Activated CD8-positive, alpha-beta memory T cell treated with anti-CD3 and anti-CD28 coated beads, Interleukin-2, amount 10 ng/mL, durations not matched to agents 7 days and 5 days (primary cell): ENCODE results near the gene BANP. TPM values are rescaled to one million over a fixed set of nuclear protein-coding genes. Genes with fewer than 3 reads are reported as not detected.

Source experiments
- ATAC-seq: fragments of 150-1000 bp; cut with Tn5 transposase; one replicate; pipeline ENCODE4 v1.10.0; 2021; ENCODE audit warnings: moderate library complexity
- CTCF ChIA-PET: fragments of 350-600 bp; sonication (Branson Sonifier 250); formaldehyde crosslinking; loops from one replicate; lab custom pipeline; 2021; ENCODE audit warnings: antibody characterized with exemption; lab: Charles Lee
- DNase-seq: peaks from one replicate; pipeline ENCODE4 v3.0.0-alpha.2; 2020
- H3K27ac Mint-ChIP-seq: one replicate; pipeline ENCODE4 v1.8.0; 2021; ENCODE audit warnings: mild to moderate bottlenecking, mixed read lengths
- H3K27me3 Mint-ChIP-seq: one replicate; pipeline ENCODE4 v1.8.0; 2021; ENCODE audit warnings: mixed read lengths
- H3K36me3 Mint-ChIP-seq: one replicate; pipeline ENCODE4 v1.8.0; 2021; ENCODE audit warnings: mild to moderate bottlenecking, mixed read lengths
- H3K4me1 Mint-ChIP-seq: one replicate; pipeline ENCODE4 v1.8.0; 2021; ENCODE audit warnings: mixed read lengths
- H3K4me3 Mint-ChIP-seq: one replicate; pipeline ENCODE4 v1.8.0; 2021; ENCODE audit warnings: mild to moderate bottlenecking, moderate library complexity, mixed read lengths
- H3K9me3 Mint-ChIP-seq: one replicate; pipeline ENCODE4 v1.8.0; 2022; ENCODE audit warnings: low read depth, mixed read lengths
- total RNA-seq, 2 experiments: library from RNA; stranded (reverse); gene quantifications; one replicate each; pipeline ENCODE4 v1.2.3, GENCODE V29; 2021

The BANP gene
- total RNA-seq, 2 experiments from 2014 or later: 36.1 to 48.7 TPM

DNA sequence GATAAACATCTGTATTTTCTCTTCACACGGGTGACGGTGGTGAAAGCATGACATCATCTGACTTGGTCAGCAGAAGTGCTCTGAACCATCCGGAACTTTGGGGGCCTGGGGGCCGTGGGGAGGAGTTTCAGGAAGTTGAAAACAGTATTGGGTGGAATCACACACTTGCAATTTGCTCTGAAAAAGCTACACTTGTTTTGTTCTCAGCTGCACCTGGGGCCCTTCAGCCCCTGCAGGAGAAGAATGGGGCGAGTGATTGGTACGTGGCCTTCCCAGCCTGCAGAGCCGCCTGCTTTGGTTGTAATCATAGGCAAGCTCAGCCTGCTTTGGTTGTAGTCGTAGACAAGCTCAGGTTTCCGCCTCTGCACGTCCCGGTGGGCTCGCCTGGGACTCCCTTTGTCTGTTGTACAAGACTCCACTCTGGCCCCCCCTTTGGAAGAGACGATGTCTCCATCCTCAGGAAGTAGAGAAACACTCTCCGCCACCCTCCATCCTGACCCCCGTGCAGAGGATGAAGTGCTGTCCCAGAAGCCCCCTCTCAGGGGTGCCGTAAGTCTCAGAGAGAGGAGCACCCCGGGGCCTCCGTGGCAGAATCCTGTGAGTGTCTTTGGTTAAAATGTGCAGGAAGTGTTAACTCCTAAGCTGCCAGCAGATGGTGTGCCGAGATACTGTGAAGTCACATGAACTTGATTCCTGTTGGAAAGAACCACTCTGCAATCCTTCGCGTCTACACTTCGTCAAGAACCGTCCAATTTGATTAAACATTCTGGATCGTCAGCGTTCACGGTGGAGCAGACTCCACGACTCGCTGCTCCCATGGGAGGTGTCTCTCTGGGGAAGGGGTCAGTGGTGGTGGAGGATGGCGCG lies 5.4 kb downstream of the BANP start:
- DNase-seq (peak; percentile 88), ATAC-seq (peak; percentile 63)
- H3K9me3 Mint-ChIP-seq: no peaks in the 10 kb centered on the region
- CTCF ChIA-PET: interaction anchor here (0.6 to 1.6 kb wide), 14 partner anchors 10 to 614 kb away, joined by 3 to 9 read pairs (median 3); partner anchors contain the start of gene ZC3H18
- peak overlapping the region; percentile 96 for H3K27ac Mint-ChIP-seq
- peaks cover 69% of the 10 kb centered on the region for H3K4me1 Mint-ChIP-seq
- peak overlapping the region; percentile 63 for H3K4me3 Mint-ChIP-seq
- peaks cover 25% of the 10 kb centered on the region for H3K36me3 Mint-ChIP-seq
- H3K27me3 Mint-ChIP-seq: no peaks in the 10 kb centered on the region

DNA sequence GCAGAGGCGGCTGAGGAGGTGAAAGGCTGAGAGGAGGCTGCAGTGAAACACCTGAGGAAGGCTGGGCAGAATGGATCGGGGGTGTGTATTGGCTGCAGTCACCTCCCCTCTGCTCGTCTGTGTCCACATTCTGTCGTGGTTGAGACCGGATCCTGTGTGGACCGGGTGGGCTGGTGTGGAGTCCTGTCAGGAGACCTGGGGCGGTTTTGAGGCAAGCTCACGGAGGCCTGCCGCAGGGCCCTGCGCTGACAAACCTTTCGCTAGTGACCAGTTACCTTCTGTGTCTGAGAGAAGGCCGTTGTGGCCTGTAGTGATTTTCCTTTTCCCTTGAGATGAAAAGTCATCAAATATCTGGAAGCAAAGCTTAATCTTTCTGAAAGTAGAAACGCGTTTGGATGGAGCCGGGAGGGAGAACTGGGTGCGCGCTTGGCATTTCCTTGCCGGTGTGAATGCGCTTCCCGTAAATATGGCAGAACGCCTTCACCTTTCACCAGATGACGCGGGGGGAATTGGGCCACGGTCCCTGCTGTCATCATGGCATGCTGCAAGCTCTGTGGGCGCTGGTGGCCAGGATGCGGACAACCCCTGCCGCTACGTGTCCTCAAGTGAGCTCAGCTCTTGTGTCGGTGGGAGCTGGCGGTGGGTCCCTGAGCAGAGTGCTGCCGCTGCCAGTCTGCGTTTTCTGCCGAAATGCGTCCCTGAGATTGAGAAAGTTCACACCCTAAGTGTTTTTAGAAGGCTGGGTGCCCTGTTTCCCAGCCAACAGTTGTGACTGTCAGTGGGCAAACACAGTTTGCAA lies 6.3 kb downstream of the BANP start:
- Mint-ChIP-seq H3K36me3 (peaks cover 20% of the 10 kb centered on the region), H3K4me1 (peaks cover 65% of the 10 kb centered on the region), H3K27me3 (no peaks in the 10 kb centered on the region), H3K27ac (peak overlapping the region; percentile 96), H3K4me3 (peak overlapping the region; percentile 63), H3K9me3 (no peaks in the 10 kb centered on the region)
- CTCF ChIA-PET: interaction anchor here (0.6 to 1.6 kb wide), 8 partner anchors 14 to 613 kb away, joined by 3 to 5 read pairs (median 3); partner anchors contain the start of gene ZC3H18
- ATAC-seq (no peak), DNase-seq (no peak)

- Mint-ChIP-seq H3K4me3 (no peak overlapping the region), H3K27me3 (no peaks in the 10 kb centered on the region), H3K27ac (no peak overlapping the region), H3K36me3 (peaks cover 18% of the 10 kb centered on the region), H3K9me3 (no peaks in the 10 kb centered on the region), H3K4me1 (peaks cover 66% of the 10 kb centered on the region)
- CTCF ChIA-PET: no interaction called here
- ATAC-seq: no peak
- no peak for DNase-seq
Observed at GRCh38 chr16:87958632-87959031, 7.4 kb downstream of the BANP start.

DNA sequence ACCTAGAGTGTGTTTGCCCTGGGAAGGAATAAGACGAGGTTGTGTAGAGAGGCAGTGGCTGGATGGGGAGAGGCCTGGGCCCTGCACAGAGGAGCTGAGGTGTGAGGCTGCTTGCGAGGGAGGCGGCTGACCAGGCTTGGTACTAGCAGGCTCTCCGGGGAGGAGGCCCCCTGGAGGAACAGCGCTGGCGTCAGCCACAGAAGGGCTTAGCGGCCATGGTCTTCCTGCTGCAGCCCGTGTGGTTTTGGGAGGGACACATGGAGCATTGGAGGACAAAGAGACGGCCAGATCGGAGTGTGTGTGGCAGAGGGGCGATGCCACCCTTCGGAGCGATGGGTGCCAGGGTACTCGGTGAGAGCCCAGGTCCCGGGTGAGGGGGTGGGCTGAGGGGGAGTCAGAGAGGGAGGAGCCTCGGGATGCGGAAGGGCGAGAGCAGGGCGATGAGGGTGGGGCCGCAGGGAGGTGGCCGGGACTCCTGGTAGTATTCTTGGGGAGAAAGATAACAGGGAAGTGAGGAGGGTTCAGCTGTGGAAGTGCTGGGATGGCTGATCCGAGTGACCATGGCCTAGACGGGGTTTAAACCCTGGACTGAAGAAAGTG lies 8.3 kb downstream of the BANP start:
- Mint-ChIP-seq H3K4me3 (no peak overlapping the region), H3K27ac (no peak overlapping the region), H3K36me3 (peaks cover 14% of the 10 kb centered on the region), H3K9me3 (no peaks in the 10 kb centered on the region), H3K4me1 (peaks cover 66% of the 10 kb centered on the region), H3K27me3 (no peaks in the 10 kb centered on the region)
- ATAC-seq (no peak), DNase-seq (no peak)
- CTCF ChIA-PET: no interaction called here

DNA sequence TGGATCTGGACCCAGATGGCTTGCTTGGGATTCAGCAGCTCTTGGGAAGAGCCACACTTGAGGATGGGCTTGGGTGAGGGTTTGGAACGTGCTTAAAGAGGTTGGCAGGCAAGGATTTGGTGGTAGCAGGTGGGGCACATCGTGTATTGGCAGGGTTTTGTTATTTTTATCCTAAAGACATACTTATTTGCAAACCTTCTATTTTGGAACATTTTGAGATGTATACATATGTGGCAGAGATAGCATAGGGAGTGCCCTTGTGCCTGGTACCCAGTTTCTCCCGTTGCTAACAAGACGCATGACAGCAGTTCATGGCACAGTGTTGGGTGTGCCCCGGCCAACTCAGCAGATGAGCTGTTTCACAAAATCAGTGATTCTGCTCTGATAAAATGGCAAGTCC lies 9.1 kb downstream of the BANP start:
- ATAC-seq (no peak), DNase-seq (no peak)
- H3K4me1 Mint-ChIP-seq: peaks cover 58% of the 10 kb centered on the region
- H3K27ac Mint-ChIP-seq: no peak overlapping the region
- no peak overlapping the region for H3K4me3 Mint-ChIP-seq
- CTCF ChIA-PET: interaction anchor here (0.7 kb wide), 1 partner anchor 89 kb away, joined by 3 read pairs; no protein-coding TSS in a partner anchor
- H3K36me3 Mint-ChIP-seq: peaks cover 13% of the 10 kb centered on the region
- H3K27me3 Mint-ChIP-seq: no peaks in the 10 kb centered on the region
- H3K9me3 Mint-ChIP-seq: no peaks in the 10 kb centered on the region

GRCh38 chr16:87960852-87961251 lies 9.6 kb downstream of the BANP start:
- Mint-ChIP-seq H3K27ac (no peak overlapping the region), H3K4me3 (no peak overlapping the region), H3K9me3 (no peaks in the 10 kb centered on the region), H3K27me3 (no peaks in the 10 kb centered on the region), H3K4me1 (peaks cover 52% of the 10 kb centered on the region), H3K36me3 (peaks cover 10% of the 10 kb centered on the region)
- ATAC-seq (no peak), DNase-seq (no peak)
- CTCF ChIA-PET: interaction anchor here (0.7 kb wide), 1 partner anchor 89 kb away, joined by 3 read pairs; no protein-coding TSS in a partner anchor

- H3K4me1 Mint-ChIP-seq: peaks cover 51% of the 10 kb centered on the region
- CTCF ChIA-PET: no interaction called here
- H3K9me3 Mint-ChIP-seq: no peaks in the 10 kb centered on the region
- ATAC-seq: no peak
- no peak overlapping the region for H3K27ac Mint-ChIP-seq
- peaks cover 10% of the 10 kb centered on the region for H3K36me3 Mint-ChIP-seq
- no peaks in the 10 kb centered on the region for H3K27me3 Mint-ChIP-seq
- H3K4me3 Mint-ChIP-seq: no peak overlapping the region
- no peak for DNase-seq
Observed at GRCh38 chr16:87961623-87962022, 10.4 kb downstream of the BANP start.

GRCh38 chr16:87963400-87963799 lies 12.2 kb downstream of the BANP start:
- Mint-ChIP-seq H3K4me1 (peaks cover 38% of the 10 kb centered on the region), H3K27me3 (no peaks in the 10 kb centered on the region), H3K4me3 (peak overlapping the region; percentile 13), H3K27ac (peak overlapping the region; percentile 75), H3K9me3 (no peaks in the 10 kb centered on the region), H3K36me3 (peaks cover 1% of the 10 kb centered on the region)
- CTCF ChIA-PET: interaction anchor here (1.0 to 2.2 kb wide), 2 partner anchors 10 to 12 kb away, joined by 3 to 5 read pairs; partner anchors contain the start of gene BANP
- ATAC-seq: peak; percentile 92
- DNase-seq: peak; percentile 79

GRCh38 chr16:87964049-87964659 lies 12.9 kb downstream of the BANP start:
- Mint-ChIP-seq H3K27ac (peak overlapping the region; percentile 75), H3K36me3 (peaks cover 3% of the 10 kb centered on the region), H3K27me3 (no peaks in the 10 kb centered on the region), H3K4me1 (peaks cover 35% of the 10 kb centered on the region), H3K9me3 (no peaks in the 10 kb centered on the region), H3K4me3 (no peak overlapping the region)
- CTCF ChIA-PET: interaction anchor here (1.0 to 2.2 kb wide), 2 partner anchors 11 to 13 kb away, joined by 3 to 5 read pairs; partner anchors contain the start of gene BANP
- no peak for DNase-seq
- ATAC-seq: no peak

- Mint-ChIP-seq H3K4me1 (peaks cover 32% of the 10 kb centered on the region), H3K9me3 (no peaks in the 10 kb centered on the region)
- CTCF ChIA-PET: no interaction called here
Observed at GRCh38 chr16:87965417-87965816, 14.2 kb downstream of the BANP start.

DNA sequence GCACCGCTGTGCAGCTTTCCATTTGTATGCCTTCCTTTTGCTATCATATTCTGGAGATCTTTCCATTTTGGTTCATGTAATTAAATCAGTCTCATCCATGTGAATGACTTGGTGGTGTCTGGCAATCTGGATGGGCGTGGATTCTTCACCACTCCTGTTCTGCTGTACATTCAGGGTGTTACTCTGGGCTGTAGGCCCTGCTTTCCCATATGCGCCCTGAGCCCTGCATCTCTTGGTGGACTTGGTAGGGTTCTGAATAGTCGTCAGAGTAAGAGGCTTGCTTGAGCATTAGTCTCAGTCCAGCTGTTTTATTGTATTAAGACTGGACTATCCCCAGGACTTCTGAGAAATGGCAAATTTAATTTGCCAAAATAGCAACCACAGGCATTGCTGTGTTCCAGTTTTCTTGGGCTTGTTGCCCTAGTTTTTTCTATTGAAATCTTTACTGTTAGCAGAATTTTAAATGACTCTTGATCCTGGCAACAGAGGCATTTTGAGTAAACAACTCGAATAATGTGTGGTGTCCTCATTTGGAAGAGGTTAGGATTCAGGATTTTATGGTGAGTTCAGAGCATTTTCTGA lies 14.9 kb downstream of the BANP start:
- H3K36me3 Mint-ChIP-seq: peaks cover 18% of the 10 kb centered on the region
- H3K27ac Mint-ChIP-seq: peak overlapping the region; percentile 6
- DNase-seq: no peak
- ATAC-seq: no peak
- CTCF ChIA-PET: interaction anchor here (1.1 to 1.2 kb wide), 2 partner anchors 9 to 25 kb away, joined by 3 read pairs; no protein-coding TSS in a partner anchor
- no peak overlapping the region for H3K4me3 Mint-ChIP-seq
- peaks cover 32% of the 10 kb centered on the region for H3K4me1 Mint-ChIP-seq
- peaks cover 4% of the 10 kb centered on the region for H3K9me3 Mint-ChIP-seq
- no peaks in the 10 kb centered on the region for H3K27me3 Mint-ChIP-seq

More at GRCh38 chr16:87965417-87965816, 14.2 kb downstream of the BANP start:
- H3K27ac Mint-ChIP-seq: no peak overlapping the region
- H3K36me3 Mint-ChIP-seq: peaks cover 12% of the 10 kb centered on the region
- ATAC-seq (no peak), DNase-seq (no peak)
- no peak overlapping the region for H3K4me3 Mint-ChIP-seq
- H3K27me3 Mint-ChIP-seq: no peaks in the 10 kb centered on the region

DNA sequence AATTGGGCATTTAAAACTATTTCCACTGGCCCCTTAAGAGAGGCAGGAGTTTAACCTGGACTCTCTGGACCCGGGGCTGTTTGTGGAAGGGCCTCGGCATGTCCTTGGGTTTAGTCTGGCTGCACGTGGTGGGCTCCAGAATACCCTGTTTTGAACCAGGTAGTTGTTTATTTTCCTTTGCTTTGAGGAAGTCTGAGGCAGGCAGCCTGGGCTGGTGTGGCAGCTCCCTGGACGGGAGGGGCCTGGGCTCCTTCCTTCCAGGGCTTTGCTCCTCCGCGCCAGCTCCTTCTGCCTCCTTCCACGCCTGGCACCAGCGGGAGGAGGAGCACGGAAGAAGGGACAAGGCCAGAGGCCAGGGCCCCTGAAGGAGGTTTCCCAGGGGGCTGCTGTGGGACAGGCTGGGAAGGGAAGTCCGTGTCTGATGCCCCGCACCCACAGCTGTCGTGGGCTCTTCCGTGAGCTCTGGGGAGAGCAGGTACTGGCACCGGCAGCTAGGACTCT lies 15.5 kb downstream of the BANP start:
- DNase-seq: no peak
- Mint-ChIP-seq H3K4me1 (peaks cover 30% of the 10 kb centered on the region), H3K36me3 (peaks cover 24% of the 10 kb centered on the region), H3K27ac (no peak overlapping the region), H3K9me3 (peaks cover 10% of the 10 kb centered on the region), H3K4me3 (no peak overlapping the region), H3K27me3 (no peaks in the 10 kb centered on the region)
- CTCF ChIA-PET: interaction anchor here (1.1 to 1.2 kb wide), 2 partner anchors 10 to 25 kb away, joined by 3 read pairs; no protein-coding TSS in a partner anchor
- no peak for ATAC-seq
